ENCODE results near the gene SHC1. TPM values are rescaled to one million over a fixed set of nuclear protein-coding genes. Genes with fewer than 3 reads are reported as not detected.

Gene SHC1
- total RNA-seq, 1 experiment from 2014 or later: 199 TPM

- TF ChIP-seq PRDM15 (CRISPR knock-in tag; IDR thresholded peaks at IDR 0.05) (no peak), TCF7 (CRISPR knock-in tag; IDR thresholded peaks at IDR 0.05; ENCODE audit: low read depth) (no peak), OVOL2 (CRISPR knock-in tag; IDR thresholded peaks at IDR 0.05; ENCODE audit: borderline replicate concordance) (no peak), ZSCAN18 (CRISPR knock-in tag; IDR thresholded peaks at IDR 0.05) (no peak), ZNF396 (CRISPR knock-in tag; IDR thresholded peaks at IDR 0.05; ENCODE audit: borderline replicate concordance) (no peak), E2F5 (CRISPR knock-in tag; IDR thresholded peaks at IDR 0.05) (peak; percentile 85), CBFB (CRISPR knock-in tag; IDR thresholded peaks at IDR 0.05; ENCODE audit: low read depth) (no peak), AR (CRISPR knock-in tag; IDR thresholded peaks at IDR 0.05) (peak; percentile 71; the same call in 1 of the 2 replicates), SMAD4 (CRISPR knock-in tag; IDR thresholded peaks at IDR 0.05) (no peak), NFATC4 (CRISPR knock-in tag; IDR thresholded peaks at IDR 0.05) (no peak), ZNF138 (CRISPR knock-in tag; conservative IDR thresholded peaks at IDR 0.05) (no peak), GTF2I (CRISPR knock-in tag; conservative IDR thresholded peaks at IDR 0.05) (no peak)
Measured at GRCh38 chr1:154982897-154983648, 12.5 kb upstream of the SHC1 start, which contains the start of gene FLAD1 (continued).

GRCh38 chr1:154982341-154982740, 11.8 kb upstream of the SHC1 start:
- POLR2A ChIA-PET: interaction anchor here (1.4 to 3.7 kb wide), 6 partner anchors 11 to 46 kb away, joined by 3 to 123 read pairs (median 10); partner anchors contain the start of genes PMVK, PYGO2, SHC1 and ZBTB7B
- no peak overlapping the region for H3K27ac Mint-ChIP-seq

More at GRCh38 chr1:154982341-154982740, 11.8 kb upstream of the SHC1 start:
- DNase-seq (ENCODE audit: low spot score) (no peak), ATAC-seq (peak; percentile 4; the same call in 1 of the 2 replicates)
- no peak overlapping the region for H3K4me3 Mint-ChIP-seq
- H3K36me3 Mint-ChIP-seq: peaks cover 38% of the 10 kb centered on the region
- no peaks in the 10 kb centered on the region for H3K27me3 Mint-ChIP-seq (ENCODE audit: low read depth)
- no peaks in the 10 kb centered on the region for H3K9me3 Mint-ChIP-seq
- CTCF ChIA-PET: interaction anchor here (0.7 to 5.8 kb wide), 10 partner anchors 9 to 104 kb away, joined by 3 to 50 read pairs (median 8); partner anchors contain the start of genes ADAM15, CKS1B, LENEP and PYGO2
- H3K4me1 Mint-ChIP-seq: peaks cover 10% of the 10 kb centered on the region
- 0 out of 2 replicates have a peak, but pooled peaks have one; percentile 21 for TF ChIP-seq ERG (CRISPR knock-in tag; IDR thresholded peaks at IDR 0.05)
- TF ChIP-seq GABPB1 (CRISPR knock-in tag; IDR thresholded peaks at IDR 0.05): no peak
